ENCODE measurements around the gene FLNC. TPM values are rescaled to one million over a fixed set of nuclear protein-coding genes. Genes with fewer than 3 reads are reported as not detected.

The FLNC gene
- total RNA-seq, 1 experiment from 2014 or later = 10.2 TPM

- in situ Hi-C loops (cut with HindIII; ENCODE audit: low pct_unique_long_range_greater_than_20kb, low sequenced_read_pairs) (no loop called here), intact Hi-C loops (cut with micrococcal nuclease; ENCODE audit: unreplicated experiment) (no loop called here)
- Histone ChIP-seq H3K36me3 (ENCODE audit: control insufficient read depth, insufficient read depth, low read length) (no peaks in the 10 kb centered on the region), H3K27ac (ENCODE audit: low read length) (no peak overlapping the region), H3K27me3 (ENCODE audit: control insufficient read depth, insufficient read depth, low read length) (no peaks in the 10 kb centered on the region), H3K4me1 (ENCODE audit: control insufficient read depth, insufficient read depth, low read length) (peaks cover 16% of the 10 kb centered on the region), H3K4me3 (ENCODE audit: low read depth in 2 of 2, low read length in 2 of 2) (no peak overlapping the region), H3K9me3 (ENCODE audit: control insufficient read depth, insufficient read depth, low read depth, low read length) (no peaks in the 10 kb centered on the region)
- ATAC-seq (no peak), DNase-seq (ENCODE audit: low read depth, low spot score) (no peak)
- CTCF ChIA-PET = no interaction called here
- POLR2A ChIA-PET = no interaction called here
- BruUV-seq (replicated peaks) = no TSS peak
- TF ChIP-seq REST (IDR thresholded peaks at IDR 0.05; ENCODE audit: insufficient read depth in 1 of 2, low read depth in 2 of 2, low read length in 1 of 2) (no peak), SIN3A (IDR thresholded peaks at IDR 0.05; ENCODE audit: borderline replicate concordance, insufficient read depth, low read depth, low read length) (no peak), TCF7L2 (IDR thresholded peaks at IDR 0.05; ENCODE audit: low read depth, low read length) (no peak), POLR2AphosphoS5 (IDR thresholded peaks at IDR 0.05; ENCODE audit: low read depth, low read length) (no peak), CTCF (IDR thresholded peaks at IDR 0.05) (no peak)
These were observed 3.1 kb downstream of the FLNC start for GRCh38 chr7:128833148-128833945.

- ChIA-PET CTCF (no interaction called here), POLR2A (interaction anchor here (0.7 kb wide), 1 partner anchor 96 kb away, joined by 8 read pairs; no protein-coding TSS in a partner anchor)
- intact Hi-C loops (cut with micrococcal nuclease; ENCODE audit: unreplicated experiment) = no loop called here
- no peak for ATAC-seq
- Histone ChIP-seq H3K4me3 (ENCODE audit: low read depth in 2 of 2, low read length in 2 of 2) (no peak overlapping the region), H3K36me3 (ENCODE audit: control insufficient read depth, insufficient read depth, low read length) (no peaks in the 10 kb centered on the region), H3K27ac (ENCODE audit: low read length) (no peak overlapping the region), H3K9me3 (ENCODE audit: control insufficient read depth, insufficient read depth, low read depth, low read length) (no peaks in the 10 kb centered on the region), H3K27me3 (ENCODE audit: control insufficient read depth, insufficient read depth, low read length) (no peaks in the 10 kb centered on the region), H3K4me1 (ENCODE audit: control insufficient read depth, insufficient read depth, low read length) (peaks cover 14% of the 10 kb centered on the region)
- in situ Hi-C loops (cut with HindIII; ENCODE audit: low pct_unique_long_range_greater_than_20kb, low sequenced_read_pairs) = no loop called here
- no peak for DNase-seq (ENCODE audit: low read depth, low spot score)
- no TSS peak for BruUV-seq (replicated peaks)
- TF ChIP-seq SIN3A (IDR thresholded peaks at IDR 0.05; ENCODE audit: borderline replicate concordance, insufficient read depth, low read depth, low read length) (no peak), TCF7L2 (IDR thresholded peaks at IDR 0.05; ENCODE audit: low read depth, low read length) (no peak), REST (IDR thresholded peaks at IDR 0.05; ENCODE audit: insufficient read depth in 1 of 2, low read depth in 2 of 2, low read length in 1 of 2) (no peak), CTCF (IDR thresholded peaks at IDR 0.05) (no peak), POLR2AphosphoS5 (IDR thresholded peaks at IDR 0.05; ENCODE audit: low read depth, low read length) (no peak)
These were observed 3.7 kb downstream of the FLNC start for GRCh38 chr7:128833946-128834325.
